Lung (tissue), 12 donors: ENCODE measurements around the gene KLHL30. TPM values are rescaled to one million over a fixed set of nuclear protein-coding genes. Genes with fewer than 3 reads are reported as not detected.

Source experiments
- ATAC-seq: fragments of 200-7000 bp; cut with Tn5 transposase; one replicate; pipeline ENCODE4 v1.9.1; 2020; ENCODE audit warnings: moderate number of reproducible peaks; ENCODE audit not compliant: insufficient read depth, low FRiP score
- DNase-seq, 3 donors: peaks; one replicate each; pipeline ENCODE4 v3.0.0-alpha.2; 2013 to 2017
- H3K27ac ChIP-seq, 2 donors: one replicate each; pipeline ENCODE4 v1.5.1; 2013; ENCODE audit warnings: mild to moderate bottlenecking in 2 of 2, moderate library complexity in 2 of 2, control low read depth in 1 of 2, inconsistent platforms in 1 of 2, low read depth in 1 of 2, low read length in 1 of 2
- H3K27me3 ChIP-seq, 3 donors: one replicate each; pipeline ENCODE4 v1.5.1; 2013; ENCODE audit warnings: low read length in 2 of 3; ENCODE audit not compliant: control insufficient read depth in 3 of 3, insufficient read depth in 3 of 3
- H3K36me3 ChIP-seq, 4 donors: one replicate each; pipeline ENCODE4 v1.5.1; 2013; ENCODE audit warnings: low read length in 4 of 4, mild to moderate bottlenecking in 1 of 4, moderate library complexity in 1 of 4; ENCODE audit not compliant: control insufficient read depth in 4 of 4, insufficient read depth in 4 of 4
- H3K4me1 ChIP-seq, 5 donors: one replicate each; pipeline ENCODE4 v1.5.1; 2013; ENCODE audit warnings: low read length in 5 of 5, mild to moderate bottlenecking in 2 of 5, moderate library complexity in 1 of 5; ENCODE audit not compliant: control insufficient read depth in 5 of 5, insufficient read depth in 5 of 5
- H3K4me3 ChIP-seq: one replicate; pipeline ENCODE4 v1.5.1; 2013; ENCODE audit warnings: mild to moderate bottlenecking, control low read depth, moderate library complexity
- H3K9ac ChIP-seq, 2 donors: one replicate each; pipeline ENCODE4 v1.5.1; 2013; ENCODE audit warnings: low read length in 2 of 2, control low read depth in 1 of 2; ENCODE audit not compliant: insufficient read depth in 1 of 2
- H3K9me3 ChIP-seq, 4 donors: one replicate each; pipeline ENCODE4 v1.5.1; 2013; ENCODE audit warnings: low read length in 3 of 4, mild to moderate bottlenecking in 1 of 4, moderate library complexity in 1 of 4; ENCODE audit not compliant: control insufficient read depth in 4 of 4, insufficient read depth in 3 of 4
- CTCF ChIP-seq: IDR thresholded peaks from 2 replicates; pipeline ENCODE4 v1.5.1; 2012; ENCODE audit warnings: mild to moderate bottlenecking; ENCODE audit errors: control extremely low read depth, extremely low read depth
- WGBS, 2 donors: extraction: QIAGEN DNeasy Blood & Tissue Kit; methylation state at CpG; one replicate each; pipeline ENCODE4 v1.1.7; 2013; 5-methylcytosine and 5-hydroxymethylcytosine counted together
- polyA plus RNA-seq, 2 donors: library from polyadenylated mRNA; stranded (reverse); fragments of 200-250 nt; gene quantifications; one replicate each; pipeline ENCODE4 v1.2.1, GENCODE V29; 2013
- total RNA-seq, 2 donors: library from RNA; depleted of rRNA in 1 of 2; stranded (reverse); fragments of >200 nt in 1 of 2; gene quantifications; one replicate each; pipeline ENCODE4 v1.2.1, GENCODE V29; 2014 to 2021
- donor health status: control.
- donor health status: control.
- donor health status: Bipolar disorder and iron deficiency.
- donor health status: healthy.
- donor health status: DM: yes; HTN: yes; CAD: no.

KLHL30 gene
- total and polyA plus RNA-seq, 4 donors: 0.18 to 2.1 (median 0.39) TPM

- peaks cover 0 to 8% (median 5%) of the 10 kb centered on the region in 5 donors for H3K4me1 ChIP-seq
- H3K9me3 ChIP-seq: no peaks in the 10 kb centered on the region
- no peaks in the 10 kb centered on the region for H3K36me3 ChIP-seq
- H3K4me3 ChIP-seq: no peak overlapping the region
- H3K27me3 ChIP-seq: peaks cover 0 to 2% (median 0%) of the 10 kb centered on the region in 3 donors
- no peak for ATAC-seq
- H3K27ac ChIP-seq: no peak overlapping the region
- H3K9ac ChIP-seq: no peak overlapping the region
- WGBS, 2 donors: 92 to 94% methylated on average over 11 of the region's 11 CpGs
- DNase-seq: no peak
- no peak for TF ChIP-seq CTCF
These were observed 4.1 kb upstream of the KLHL30 start for GRCh38 chr2:238134393-238134785.

DNA sequence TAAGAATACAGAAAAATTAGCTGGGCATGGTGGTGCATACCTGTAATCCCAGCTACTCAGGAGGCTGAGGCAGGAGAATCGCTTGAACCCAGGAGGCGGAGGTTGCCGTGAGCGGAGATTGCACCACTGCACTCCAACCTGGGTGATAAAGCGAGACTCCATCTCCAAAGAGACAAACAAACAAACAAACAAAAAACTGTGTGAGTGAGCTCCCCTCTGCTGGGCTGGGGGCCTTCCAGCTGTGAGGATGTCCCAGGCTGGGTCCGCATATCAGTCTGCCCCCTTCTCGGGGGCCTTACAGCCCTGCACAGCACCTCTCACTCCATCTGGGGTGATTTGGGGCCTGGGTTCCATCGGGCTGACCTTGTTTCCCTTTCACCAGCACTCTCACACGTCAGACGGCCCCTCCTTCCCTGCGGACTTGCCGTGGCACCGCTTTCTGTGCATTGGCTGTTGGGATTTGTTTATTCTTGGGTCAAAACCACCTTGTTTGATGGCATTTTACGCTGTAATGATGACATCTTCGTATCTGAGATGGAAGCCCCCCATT, 2.8 kb upstream of the KLHL30 start:
- peaks cover 0 to 2% (median 0%) of the 10 kb centered on the region in 3 donors for H3K27me3 ChIP-seq
- no peaks in the 10 kb centered on the region for H3K9me3 ChIP-seq
- TF ChIP-seq CTCF: no peak
- no peak overlapping the region for H3K9ac ChIP-seq
- no peak overlapping the region for H3K4me3 ChIP-seq
- ATAC-seq (no peak), DNase-seq (no peak)
- no peak overlapping the region for H3K27ac ChIP-seq
- H3K36me3 ChIP-seq: no peaks in the 10 kb centered on the region
- H3K4me1 ChIP-seq: peaks cover 0 to 9% (median 5%) of the 10 kb centered on the region in 5 donors
- 83 to 87% methylated on average over 15 of the region's 15 CpGs for WGBS, 2 donors

- no peak overlapping the region for H3K4me3 ChIP-seq
- peak; percentile 48 to 66 (median 57) for DNase-seq
- no peaks in the 10 kb centered on the region for H3K36me3 ChIP-seq
- no peaks in the 10 kb centered on the region for H3K9me3 ChIP-seq
- ATAC-seq: no peak
- 57 to 61% methylated on average over 14 of the region's 14 CpGs for WGBS, 2 donors
- H3K4me1 ChIP-seq: peaks cover 0 to 14% (median 6%) of the 10 kb centered on the region in 5 donors
- peak overlapping the region in 1 of 2 donors; percentile 17 for H3K27ac ChIP-seq
- no peak overlapping the region for H3K9ac ChIP-seq
- no peak for TF ChIP-seq CTCF
- H3K27me3 ChIP-seq: peaks cover 0 to 2% (median 0%) of the 10 kb centered on the region in 3 donors
These were observed 1.5 kb upstream of the KLHL30 start for GRCh38 chr2:238136820-238137537.
